ENCODE results near the gene LILRA6. TPM values are rescaled to one million over a fixed set of nuclear protein-coding genes. Genes with fewer than 3 reads are reported as not detected.
"Not testable (repeated sequence)": the region's sequence is repeated elsewhere in the genome, so short reads cannot be mapped to it uniquely, and the experiment has no call there.

Gene LILRA6
- total RNA-seq, 1 donor from 2014 or later = not detected

DNA sequence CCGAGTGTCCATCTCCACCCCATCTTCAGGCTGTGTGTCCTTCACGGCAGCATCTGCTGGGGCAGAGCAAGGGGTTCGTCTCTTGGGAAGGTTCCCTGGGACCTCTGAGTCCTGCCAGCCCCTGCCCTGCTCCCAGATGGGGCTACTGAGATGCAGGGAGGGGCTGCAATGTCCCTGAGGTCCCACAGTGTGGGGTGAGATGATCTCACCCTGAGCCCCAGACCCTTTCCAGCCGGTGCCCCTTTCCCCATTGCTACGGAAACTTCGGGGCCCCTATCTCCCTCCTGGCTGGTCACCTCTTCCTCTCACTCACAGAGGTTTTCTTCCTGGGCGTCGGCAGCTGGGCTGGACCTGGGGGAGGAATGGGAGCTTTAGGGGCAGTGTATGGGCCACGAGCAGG, 33.4 kb upstream of the LILRA6 start:
- no peak for DNase-seq (ENCODE audit: low spot score)
- Mint-ChIP-seq H3K4me1 (ENCODE audit: low read depth) (no peaks in the 10 kb centered on the region), H3K4me3 (ENCODE audit: unreplicated experiment) (no peak overlapping the region), H3K27ac (ENCODE audit: unreplicated experiment) (no peak overlapping the region), H3K27me3 (ENCODE audit: low read depth) (peaks cover 24% of the 10 kb centered on the region), H3K9me3 (ENCODE audit: low read depth) (no peaks in the 10 kb centered on the region), H3K36me3 (ENCODE audit: low read depth) (no peaks in the 10 kb centered on the region)
- no peak for TF ChIP-seq CTCF (IDR thresholded peaks at IDR 0.05)

GRCh38 chr19:54274516-54274915, 31.9 kb upstream of the LILRA6 start:
- not testable (repeated sequence) for H3K27ac Mint-ChIP-seq (ENCODE audit: unreplicated experiment); H3K36me3 Mint-ChIP-seq (ENCODE audit: low read depth); H3K4me1 Mint-ChIP-seq (ENCODE audit: low read depth); H3K9me3 Mint-ChIP-seq (ENCODE audit: low read depth); DNase-seq (ENCODE audit: low spot score); H3K4me3 Mint-ChIP-seq (ENCODE audit: unreplicated experiment)
- peaks cover 27% of the 10 kb centered on the region for H3K27me3 Mint-ChIP-seq (ENCODE audit: low read depth)

GRCh38 chr19:54273821-54274220, 31.2 kb upstream of the LILRA6 start:
- H3K9me3 Mint-ChIP-seq (ENCODE audit: low read depth) = peaks cover 2% of the 10 kb centered on the region
- H3K4me3 Mint-ChIP-seq (ENCODE audit: unreplicated experiment) = no peak overlapping the region
- DNase-seq (ENCODE audit: low spot score) = no peak

GRCh38 chr19:54272181-54272580, 29.6 kb upstream of the LILRA6 start:
- not testable (repeated sequence) for DNase-seq (ENCODE audit: low spot score); H3K4me1 Mint-ChIP-seq (ENCODE audit: low read depth); H3K27ac Mint-ChIP-seq (ENCODE audit: unreplicated experiment); H3K9me3 Mint-ChIP-seq (ENCODE audit: low read depth); H3K36me3 Mint-ChIP-seq (ENCODE audit: low read depth); H3K4me3 Mint-ChIP-seq (ENCODE audit: unreplicated experiment)
- peaks cover 35% of the 10 kb centered on the region for H3K27me3 Mint-ChIP-seq (ENCODE audit: low read depth)

More at GRCh38 chr19:54273821-54274220, 31.2 kb upstream of the LILRA6 start:
- Mint-ChIP-seq H3K36me3 (ENCODE audit: low read depth) (no peaks in the 10 kb centered on the region), H3K27ac (ENCODE audit: unreplicated experiment) (no peak overlapping the region), H3K27me3 (ENCODE audit: low read depth) (peaks cover 27% of the 10 kb centered on the region), H3K4me1 (ENCODE audit: low read depth) (no peaks in the 10 kb centered on the region)
- no peak for TF ChIP-seq CTCF (IDR thresholded peaks at IDR 0.05)

GRCh38 chr19:54271587-54271986, 29.0 kb upstream of the LILRA6 start:
- H3K36me3 Mint-ChIP-seq (ENCODE audit: low read depth) = not testable (repeated sequence)
- peaks cover 34% of the 10 kb centered on the region for H3K27me3 Mint-ChIP-seq (ENCODE audit: low read depth)

GRCh38 chr19:54271106-54271505, 28.5 kb upstream of the LILRA6 start:
- DNase-seq (ENCODE audit: low spot score) = no peak
- peaks cover 31% of the 10 kb centered on the region for H3K27me3 Mint-ChIP-seq (ENCODE audit: low read depth)
- H3K36me3 Mint-ChIP-seq (ENCODE audit: low read depth) = no peaks in the 10 kb centered on the region
- H3K27ac Mint-ChIP-seq (ENCODE audit: unreplicated experiment) = no peak overlapping the region
- H3K9me3 Mint-ChIP-seq (ENCODE audit: low read depth) = peaks cover 2% of the 10 kb centered on the region
- no peak for TF ChIP-seq CTCF (IDR thresholded peaks at IDR 0.05)
- H3K4me1 Mint-ChIP-seq (ENCODE audit: low read depth) = no peaks in the 10 kb centered on the region
- no peak overlapping the region for H3K4me3 Mint-ChIP-seq (ENCODE audit: unreplicated experiment)

More at GRCh38 chr19:54271587-54271986, 29.0 kb upstream of the LILRA6 start:
- not testable (repeated sequence) for H3K9me3 Mint-ChIP-seq (ENCODE audit: low read depth); H3K4me3 Mint-ChIP-seq (ENCODE audit: unreplicated experiment); H3K4me1 Mint-ChIP-seq (ENCODE audit: low read depth); H3K27ac Mint-ChIP-seq (ENCODE audit: unreplicated experiment); DNase-seq (ENCODE audit: low spot score)

DNA sequence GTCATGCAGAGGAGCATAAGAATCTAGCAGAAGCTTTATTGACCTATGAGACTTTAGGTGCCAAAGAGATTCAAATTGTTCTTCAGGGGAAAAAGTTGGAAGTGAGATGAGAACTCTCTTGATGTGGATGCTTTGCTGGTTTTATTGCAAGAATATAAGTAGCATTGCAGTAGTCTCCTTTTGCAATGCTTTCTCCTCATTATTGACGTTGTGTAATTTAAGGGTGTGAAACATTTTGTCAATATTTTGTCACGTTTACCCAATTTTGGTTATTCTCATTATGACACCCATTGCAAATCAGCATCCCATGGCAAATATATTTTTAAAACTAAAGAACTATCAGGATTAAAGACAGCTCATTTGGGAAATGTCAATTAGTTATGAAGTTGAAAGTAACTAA, 26.3 kb upstream of the LILRA6 start:
- Mint-ChIP-seq H3K27me3 (ENCODE audit: low read depth) (peaks cover 19% of the 10 kb centered on the region), H3K4me1 (ENCODE audit: low read depth) (no peaks in the 10 kb centered on the region)
- no peak for DNase-seq (ENCODE audit: low spot score)

More for the DNA sequence above, 26.3 kb upstream of the LILRA6 start:
- Mint-ChIP-seq H3K36me3 (ENCODE audit: low read depth) (no peaks in the 10 kb centered on the region), H3K9me3 (ENCODE audit: low read depth) (peaks cover 2% of the 10 kb centered on the region), H3K27ac (ENCODE audit: unreplicated experiment) (no peak overlapping the region), H3K4me3 (ENCODE audit: unreplicated experiment) (no peak overlapping the region)
- no peak for TF ChIP-seq CTCF (IDR thresholded peaks at IDR 0.05)
